GM12878 (cell line): ENCODE results near the gene DOHH. TPM values are rescaled to one million over a fixed set of nuclear protein-coding genes. Genes with fewer than 3 reads are reported as not detected.

Experiments used
- ATAC-seq: fragments of 200-7000 bp; cut with Tn5 transposase; 3 replicates; pipeline ENCODE4 v1.9.1; 2020; ENCODE audit warnings: mild to moderate bottlenecking, moderate library complexity
- BruUV-seq: library from RNA; stranded (reverse); fragments of 400-500 nt; replicated peaks from 2 replicates; lab custom pipeline; 2021; lab: Mats Ljungman, UMichigan
- CTCF ChIA-PET: fragments of 300-600 bp; sonication (Branson Sonifier 250); formaldehyde crosslinking; extraction: SDS; loops from one replicate; lab custom pipeline; 2021; ENCODE audit warnings: inconsistent platforms; lab: Yijun Ruan, JAX
- POLR2A ChIA-PET: fragments of 350-600 bp; formaldehyde crosslinking; extraction: SDS; loops from one replicate; lab custom pipeline; 2021; ENCODE audit warnings: inconsistent platforms; lab: Charles Lee
- RAD21 ChIA-PET: fragments of 300-600 bp; sonication (Branson Sonifier 250); formaldehyde crosslinking; loops from one replicate; lab custom pipeline; 2023; ENCODE audit warnings: antibody characterized with exemption; ENCODE audit not compliant: unreplicated experiment; lab: Charles Lee
- SMC1A ChIA-PET: fragments of 300-600 bp; sonication (Branson Sonifier 250); formaldehyde crosslinking; loops from one replicate; lab custom pipeline; 2023; ENCODE audit not compliant: unreplicated experiment, uncharacterized antibody; lab: Charles Lee
- DNase-seq: peaks from one replicate; pipeline ENCODE4 v3.0.0-alpha.2; 2011; ENCODE audit warnings: low read depth, low spot score
- FAIRE-seq: peaks from 3 replicates; lab custom pipeline; 2011; peaks lifted over from hg19 to GRCh38; lab: Jason Lieb, UNC
- H2AFZ ChIP-seq: 2 replicates; pipeline ENCODE4 v1.6.0; 2011; ENCODE audit warnings: low read depth, low read length, control low read depth; ENCODE audit not compliant: control insufficient read depth
- H3K27ac ChIP-seq: 2 replicates; pipeline ENCODE4 v1.5.1; 2011; ENCODE audit warnings: control low read depth; ENCODE audit not compliant: control insufficient read depth, insufficient read depth
- H3K27me3 ChIP-seq, 2 experiments: replicated peaks in 1 of 2; 2 replicates each; pipeline versions ENCODE4 v1.6.0 to v1.6.1; 2011; ENCODE audit warnings: low read length in 1 of 2; ENCODE audit not compliant: control insufficient read depth in 2 of 2, insufficient read depth in 2 of 2
- H3K36me3 ChIP-seq, 2 experiments: 2 replicates each; pipeline ENCODE4 v1.5.1; 2011; ENCODE audit warnings: low read length in 1 of 2; ENCODE audit not compliant: control insufficient read depth in 2 of 2, insufficient read depth in 2 of 2
- H3K4me1 ChIP-seq: 2 replicates; pipeline ENCODE4 v1.6.1; 2011; ENCODE audit warnings: mild to moderate bottlenecking, low read length, moderate library complexity, mixed read lengths; ENCODE audit not compliant: control insufficient read depth, insufficient read depth
- H3K4me2 ChIP-seq: 2 replicates; pipeline ENCODE4 v1.6.0; 2011; ENCODE audit warnings: control low read depth; ENCODE audit not compliant: control insufficient read depth, insufficient read depth
- H3K4me3 ChIP-seq: fragments of 200-600 bp; sonication (generic); 2 replicates; pipeline ENCODE4 v1.5.1; 2016
- H3K79me2 ChIP-seq: 2 replicates; pipeline ENCODE4 v1.6.0; 2011; ENCODE audit warnings: low read length; ENCODE audit not compliant: control insufficient read depth, insufficient read depth
- H3K9ac ChIP-seq: 2 replicates; pipeline ENCODE4 v1.8.0; 2011; ENCODE audit warnings: low read length, control low read depth, mixed read lengths; ENCODE audit not compliant: control insufficient read depth, insufficient read depth
- H3K9me3 ChIP-seq: replicated peaks from 3 replicates; pipeline ENCODE4 v1.5.1; 2011; ENCODE audit warnings: mild to moderate bottlenecking, low read length; ENCODE audit not compliant: control insufficient read depth, insufficient read depth
- H4K20me1 ChIP-seq: 2 replicates; pipeline ENCODE4 v1.6.0; 2011; ENCODE audit not compliant: control insufficient read depth, insufficient read depth
- BCL11A ChIP-seq: IDR thresholded peaks from 2 replicates; pipeline ENCODE4 v1.6.1; 2011; ENCODE audit warnings: low read depth, low read length
- ESRRA ChIP-seq: IDR thresholded peaks from 2 replicates; pipeline ENCODE4 v1.6.1; 2012; ENCODE audit warnings: mild to moderate bottlenecking, low read length, improper control_type of control experiment
- LARP7 ChIP-seq: fragments of 450-650 bp; IDR thresholded peaks from 2 replicates; pipeline ENCODE4 v1.6.1; 2017; ENCODE audit warnings: mild to moderate bottlenecking
- PAX5 ChIP-seq: IDR thresholded peaks from 2 replicates; pipeline ENCODE4 v1.6.1; 2011; ENCODE audit warnings: low read depth, low read length, borderline replicate concordance
- RBBP5 ChIP-seq: fragments of 200-600 bp; sonication (generic); conservative IDR thresholded peaks from 2 replicates; pipeline ENCODE4 v1.6.1; 2016
- SMARCA5 ChIP-seq: fragments of 450-650 bp; IDR thresholded peaks from 2 replicates; pipeline ENCODE4 v1.6.1; 2017; ENCODE audit warnings: mild to moderate bottlenecking
- ZBED1 ChIP-seq: IDR thresholded peaks from 2 replicates; pipeline ENCODE4 v1.6.1; 2016; ENCODE audit warnings: borderline replicate concordance
- ZNF207 ChIP-seq: fragments of 450-650 bp; IDR thresholded peaks from 2 replicates; pipeline ENCODE4 v1.6.1; 2014; ENCODE audit warnings: antibody characterized with exemption, mild to moderate bottlenecking, borderline replicate concordance
- WGBS: methylation state at CpG from one replicate; pipeline ENCODE4 v1.1.6; 2016; ENCODE audit warnings: low lambda C conversion rate; ENCODE audit not compliant: insufficient replicate concordance, insufficient coverage; ENCODE audit errors: missing lambda C conversion rate; 5-methylcytosine and 5-hydroxymethylcytosine counted together
- in situ Hi-C: fragments of 300-500 bp; cut with MboI; formaldehyde crosslinking; loops from 9 replicates; pipeline ENCODE4 v1.14.3; 2018; ENCODE audit warnings: mixed read lengths
- intact Hi-C: fragments of 100-400 bp; cut with micrococcal nuclease; formaldehyde crosslinking; loops from one replicate; pipeline ENCODE4 v1.14.2; 2022; ENCODE audit not compliant: unreplicated experiment
- polyA plus RNA-seq, 11 experiments: library from polyadenylated mRNA; depleted of rRNA in 4 of 11; unstranded in 6 of 11; stranded (reverse) in 5 of 11; fragments of >200 nt; fragmentation: Nextera tagmentation in 4 of 11; fragmentation: Illumina TruSeq in 1 of 11; extraction: Ambion mirVana in 4 of 11; extraction: Trizol in 1 of 11; gene quantifications; 1 replicate in 1 of 11; 2 replicates in 10 of 11; pipeline versions ENCODE4 v1.2.1 to v1.2.3, GENCODE V29; 2011 to 2016; ENCODE audit warnings: inconsistent platforms in 2 of 11, missing spikeins in 2 of 11, low read depth in 1 of 11
- total RNA-seq, 4 experiments: library from RNA; depleted of rRNA in 3 of 4; stranded (reverse); fragments of >200 nt in 3 of 4; fragmentation: Illumina TruSeq in 1 of 4; extraction: Trizol in 1 of 4; gene quantifications; 2 replicates each; pipeline versions ENCODE4 v1.2.1 to v1.2.3, GENCODE V29; 2013 to 2021

DOHH gene
- total and polyA plus RNA-seq, 10 of the 15 experiments (the other 5 are each of a cell fraction or from before 2014, with no cell fraction given), result 0.11 to 28.6 (median 11.7) TPM

DNA sequence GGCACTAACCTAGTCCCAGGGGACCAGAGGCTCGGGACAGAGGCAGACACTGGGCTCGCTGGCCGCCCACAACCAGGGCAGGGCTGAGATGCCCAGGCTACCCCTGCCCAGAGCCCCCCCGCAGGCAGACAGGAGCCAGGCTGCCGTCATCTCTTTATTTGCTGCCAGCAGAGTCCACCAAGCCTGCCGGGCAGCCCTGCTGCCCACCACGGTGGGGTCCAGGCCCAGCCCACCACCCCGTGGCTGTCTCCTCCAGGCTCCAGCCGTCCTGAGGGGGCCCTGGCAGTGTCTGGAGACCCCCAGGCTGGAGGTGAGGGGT, 43.5 kb upstream of the DOHH start (continued):
- no peak for TF ChIP-seq LARP7

GRCh38 chr19:3543150-3544057, 42.9 kb upstream of the DOHH start:
- RAD21 ChIA-PET, result no interaction called here
- Histone ChIP-seq H3K4me1 (no peaks in the 10 kb centered on the region), H3K79me2 (no peaks in the 10 kb centered on the region), H2AFZ (no peak overlapping the region), H3K9me3 (no peaks in the 10 kb centered on the region), H3K27me3 (no peaks in the 10 kb centered on the region), H3K9ac (no peak overlapping the region), H3K4me3 (no peak overlapping the region), H3K36me3 (peaks cover 2 to 7% of the 10 kb centered on the region in 2 experiments; a peak in 3 of 4 replicates)
- FAIRE-seq, result no peak
- intact Hi-C loops, result no loop called here
- no peak for ATAC-seq
- SMC1A ChIA-PET, result no interaction called here
- TF ChIP-seq RBBP5 (no peak), ZBED1 (no peak), PAX5 (no peak), SMARCA5 (no peak), ZNF207 (no peak), ESRRA (no peak), BCL11A (no peak)
- TF ChIP-seq, all 136 proteins: peak for 0
- DNase-seq, result no peak
- no peak overlapping the region for H3K4me2 ChIP-seq
- ChIA-PET POLR2A (no interaction called here), CTCF (no interaction called here)
- BruUV-seq, result no TSS peak
- no peaks in the 10 kb centered on the region for H4K20me1 ChIP-seq
- WGBS, result 91% methylated on average over 44 of the region's 47 CpGs
- in situ Hi-C loops, result no loop called here
- H3K27ac ChIP-seq, result no peak overlapping the region
